Measurements from ENCODE around the gene ZNF768.

DNA sequence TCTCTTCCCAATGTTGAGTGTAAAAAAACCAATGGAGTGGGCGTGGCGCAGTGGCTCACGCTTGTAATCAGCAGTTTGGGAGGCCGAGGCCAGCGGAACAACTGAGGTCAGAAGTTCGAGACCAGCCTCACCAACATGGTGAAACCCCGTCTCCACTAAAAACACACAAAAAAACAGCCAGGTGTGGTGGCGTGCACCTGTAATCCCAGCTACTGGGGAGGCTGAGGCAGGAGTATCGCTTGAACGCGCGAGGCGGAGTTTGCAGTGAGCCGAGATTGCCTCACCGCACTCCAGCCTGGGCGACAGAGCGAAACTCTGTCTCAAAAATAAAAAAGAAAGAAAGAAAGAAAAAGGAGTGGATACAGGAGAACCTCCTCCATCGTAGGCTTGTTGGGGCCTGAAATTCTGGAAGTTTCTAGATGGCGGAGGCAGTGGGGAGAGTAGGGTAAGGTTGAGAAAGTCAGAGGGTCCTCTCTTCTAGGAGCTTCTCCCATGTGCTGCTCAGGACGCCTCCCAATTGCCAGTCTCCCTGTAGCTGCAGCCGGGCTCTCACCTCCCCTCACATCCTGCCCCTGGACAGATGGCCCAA is 32.5 kb upstream of the ZNF768 start:
- no peak for TF ChIP-seq POLR2AphosphoS5 (IDR thresholded peaks at IDR 0.05; ENCODE audit: low read depth, low read length)
- no peak for TF ChIP-seq POLR2A (IDR thresholded peaks at IDR 0.05; ENCODE audit: low read depth, low read length)
- no peak for TF ChIP-seq TAF1 (IDR thresholded peaks at IDR 0.05; ENCODE audit: borderline replicate concordance, low read depth, low read length)

Data from GM12892 (cell line).